Thyroid gland (tissue), 4 donors: ENCODE measurements around the gene PNPLA5.

Experiments used
- CTCF ChIP-seq, 6 experiments: fragments of 200-600 bp in 3 of 6; fragments of 450-650 bp in 3 of 6; sonication (generic) in 3 of 6; IDR thresholded peaks; one replicate each; pipeline ENCODE4 v1.5.1; 2016 to 2019; ENCODE audit warnings: antibody characterized with exemption in 6 of 6, mild to moderate bottlenecking in 2 of 6, inconsistent platforms in 1 of 6, moderate library complexity in 1 of 6
- POLR2A ChIP-seq, 2 donors: fragments of 450-650 bp; IDR thresholded peaks; one replicate each; pipeline ENCODE4 v1.6.1; 2017; ENCODE audit warnings: antibody characterized with exemption in 2 of 2, mild to moderate bottlenecking in 2 of 2, moderate library complexity in 1 of 2

GRCh38 chr22:43839781-43840180 lies 52.0 kb downstream of the PNPLA5 start:
- no peak for TF ChIP-seq CTCF (IDR thresholded peaks at IDR 0.05)
- no peak for TF ChIP-seq POLR2A (IDR thresholded peaks at IDR 0.05)
